ENCODE data around the gene OMA1.

OMA1 gene

GRCh38 chr1:58431901-58432620 is 114.5 kb downstream of the OMA1 start:
- H3K4me1 ChIP-seq (ENCODE audit: insufficient read depth, low read length) = peaks cover 12% of the 10 kb centered on the region; the same call in 1 of the 2 replicates
- no peak overlapping the region for H3K9ac ChIP-seq (ENCODE audit: low read depth, low read length)

More at GRCh38 chr1:58431901-58432620, 114.5 kb downstream of the OMA1 start:
- no peaks in the 10 kb centered on the region for H3K36me3 ChIP-seq (ENCODE audit: insufficient read depth, low read length)
- no peaks in the 10 kb centered on the region; the same call in 1 of the 2 replicates for H3K9me3 ChIP-seq (ENCODE audit: control insufficient read depth, insufficient read depth, low read length)

Data from ES-I3 (cell line).